GM12878 (cell line): ENCODE results near the gene PDLIM4. TPM values are rescaled to one million over a fixed set of nuclear protein-coding genes. Genes with fewer than 3 reads are reported as not detected.

Experiments used
- ATAC-seq: fragments of 200-7000 bp; cut with Tn5 transposase; 3 replicates; pipeline ENCODE4 v1.9.1; 2020; ENCODE audit warnings: mild to moderate bottlenecking, moderate library complexity
- BruUV-seq: library from RNA; stranded (reverse); fragments of 400-500 nt; replicated peaks from 2 replicates; lab custom pipeline; 2021; lab: Mats Ljungman, UMichigan
- CTCF ChIA-PET: fragments of 300-600 bp; sonication (Branson Sonifier 250); formaldehyde crosslinking; extraction: SDS; loops from one replicate; lab custom pipeline; 2021; ENCODE audit warnings: inconsistent platforms; lab: Yijun Ruan, JAX
- POLR2A ChIA-PET: fragments of 350-600 bp; formaldehyde crosslinking; extraction: SDS; loops from one replicate; lab custom pipeline; 2021; ENCODE audit warnings: inconsistent platforms; lab: Charles Lee
- RAD21 ChIA-PET: fragments of 300-600 bp; sonication (Branson Sonifier 250); formaldehyde crosslinking; loops from one replicate; lab custom pipeline; 2023; ENCODE audit warnings: antibody characterized with exemption; ENCODE audit not compliant: unreplicated experiment; lab: Charles Lee
- SMC1A ChIA-PET: fragments of 300-600 bp; sonication (Branson Sonifier 250); formaldehyde crosslinking; loops from one replicate; lab custom pipeline; 2023; ENCODE audit not compliant: unreplicated experiment, uncharacterized antibody; lab: Charles Lee
- DNase-seq: peaks from one replicate; pipeline ENCODE4 v3.0.0-alpha.2; 2011; ENCODE audit warnings: low read depth, low spot score
- FAIRE-seq: peaks from 3 replicates; lab custom pipeline; 2011; peaks lifted over from hg19 to GRCh38; lab: Jason Lieb, UNC
- H2AFZ ChIP-seq: 2 replicates; pipeline ENCODE4 v1.6.0; 2011; ENCODE audit warnings: low read depth, low read length, control low read depth; ENCODE audit not compliant: control insufficient read depth
- H3K27ac ChIP-seq: 2 replicates; pipeline ENCODE4 v1.5.1; 2011; ENCODE audit warnings: control low read depth; ENCODE audit not compliant: control insufficient read depth, insufficient read depth
- H3K27me3 ChIP-seq, 2 experiments: replicated peaks in 1 of 2; 2 replicates each; pipeline versions ENCODE4 v1.6.0 to v1.6.1; 2011; ENCODE audit warnings: low read length in 1 of 2; ENCODE audit not compliant: control insufficient read depth in 2 of 2, insufficient read depth in 2 of 2
- H3K36me3 ChIP-seq, 2 experiments: 2 replicates each; pipeline ENCODE4 v1.5.1; 2011; ENCODE audit warnings: low read length in 1 of 2; ENCODE audit not compliant: control insufficient read depth in 2 of 2, insufficient read depth in 2 of 2
- H3K4me1 ChIP-seq: 2 replicates; pipeline ENCODE4 v1.6.1; 2011; ENCODE audit warnings: mild to moderate bottlenecking, low read length, moderate library complexity, mixed read lengths; ENCODE audit not compliant: control insufficient read depth, insufficient read depth
- H3K4me2 ChIP-seq: 2 replicates; pipeline ENCODE4 v1.6.0; 2011; ENCODE audit warnings: control low read depth; ENCODE audit not compliant: control insufficient read depth, insufficient read depth
- H3K4me3 ChIP-seq: fragments of 200-600 bp; sonication (generic); 2 replicates; pipeline ENCODE4 v1.5.1; 2016
- H3K79me2 ChIP-seq: 2 replicates; pipeline ENCODE4 v1.6.0; 2011; ENCODE audit warnings: low read length; ENCODE audit not compliant: control insufficient read depth, insufficient read depth
- H3K9ac ChIP-seq: 2 replicates; pipeline ENCODE4 v1.8.0; 2011; ENCODE audit warnings: low read length, control low read depth, mixed read lengths; ENCODE audit not compliant: control insufficient read depth, insufficient read depth
- H3K9me3 ChIP-seq: replicated peaks from 3 replicates; pipeline ENCODE4 v1.5.1; 2011; ENCODE audit warnings: mild to moderate bottlenecking, low read length; ENCODE audit not compliant: control insufficient read depth, insufficient read depth
- H4K20me1 ChIP-seq: 2 replicates; pipeline ENCODE4 v1.6.0; 2011; ENCODE audit not compliant: control insufficient read depth, insufficient read depth
- BHLHE40 ChIP-seq, 2 experiments: fragments of 450-650 bp in 1 of 2; IDR thresholded peaks; 2 replicates each; pipeline ENCODE4 v1.6.1; 2011 to 2017; ENCODE audit warnings: low read depth in 2 of 2, borderline replicate concordance in 1 of 2, improper control_type of control experiment in 1 of 2, low read length in 1 of 2, mild to moderate bottlenecking in 1 of 2
- FOXM1 ChIP-seq: IDR thresholded peaks from 2 replicates; pipeline ENCODE4 v1.6.1; 2012; ENCODE audit warnings: low read depth, mild to moderate bottlenecking, inconsistent platforms, low read length, moderate library complexity
- PBX3 ChIP-seq: IDR thresholded peaks from 2 replicates; pipeline ENCODE4 v1.6.1; 2011; ENCODE audit warnings: mild to moderate bottlenecking, low read depth, low read length, moderate library complexity; ENCODE audit not compliant: insufficient replicate concordance
- TCF7 ChIP-seq: IDR thresholded peaks from 2 replicates; pipeline ENCODE4 v1.6.1; 2014; ENCODE audit warnings: antibody characterized with exemption, borderline replicate concordance
- WGBS: methylation state at CpG from one replicate; pipeline ENCODE4 v1.1.6; 2016; ENCODE audit warnings: low lambda C conversion rate; ENCODE audit not compliant: insufficient replicate concordance, insufficient coverage; ENCODE audit errors: missing lambda C conversion rate; 5-methylcytosine and 5-hydroxymethylcytosine counted together
- in situ Hi-C: fragments of 300-500 bp; cut with MboI; formaldehyde crosslinking; loops from 9 replicates; pipeline ENCODE4 v1.14.3; 2018; ENCODE audit warnings: mixed read lengths
- intact Hi-C: fragments of 100-400 bp; cut with micrococcal nuclease; formaldehyde crosslinking; loops from one replicate; pipeline ENCODE4 v1.14.2; 2022; ENCODE audit not compliant: unreplicated experiment
- polyA plus RNA-seq, 11 experiments: library from polyadenylated mRNA; depleted of rRNA in 4 of 11; unstranded in 6 of 11; stranded (reverse) in 5 of 11; fragments of >200 nt; fragmentation: Nextera tagmentation in 4 of 11; fragmentation: Illumina TruSeq in 1 of 11; extraction: Ambion mirVana in 4 of 11; extraction: Trizol in 1 of 11; gene quantifications; 1 replicate in 1 of 11; 2 replicates in 10 of 11; pipeline versions ENCODE4 v1.2.1 to v1.2.3, GENCODE V29; 2011 to 2016; ENCODE audit warnings: inconsistent platforms in 2 of 11, missing spikeins in 2 of 11, low read depth in 1 of 11
- total RNA-seq, 4 experiments: library from RNA; depleted of rRNA in 3 of 4; stranded (reverse); fragments of >200 nt in 3 of 4; fragmentation: Illumina TruSeq in 1 of 4; extraction: Trizol in 1 of 4; gene quantifications; 2 replicates each; pipeline versions ENCODE4 v1.2.1 to v1.2.3, GENCODE V29; 2013 to 2021
- TF ChIP-seq, protein P1 (sequence below): IDR thresholded peaks from 2 replicates; pipeline ENCODE4 v1.6.1; 2011; ENCODE audit warnings: borderline replicate concordance, low read depth, mild to moderate bottlenecking, moderate library complexity, low read length; ENCODE audit not compliant: insufficient read depth, poor library complexity, severe bottlenecking
- TF ChIP-seq, protein P2 (sequence below): fragments of 450-650 bp; IDR thresholded peaks from 2 replicates; pipeline ENCODE4 v1.6.1; 2018; ENCODE audit warnings: borderline replicate concordance, mild to moderate bottlenecking; ENCODE audit not compliant: partially characterized antibody

PDLIM4 gene
- total and polyA plus RNA-seq, 10 of the 15 experiments (the other 5 are each of a cell fraction or from before 2014, with no cell fraction given), result 0.13 to 1.7 (median 0.39) TPM; not detected in 3

GRCh38 chr5:132301344-132302271, 44.1 kb downstream of the PDLIM4 start:
- no peak for TF ChIP-seq FOXM1
- no peaks in the 10 kb centered on the region; the same call in 2 of the 3 replicates for H3K9me3 ChIP-seq
- H3K4me3 ChIP-seq, result no peak overlapping the region
- no peak overlapping the region for H3K4me2 ChIP-seq
- ChIA-PET SMC1A (no interaction called here), RAD21 (interaction anchor here (1.5 kb wide), 1 partner anchor 63 kb away, joined by 3 read pairs; no protein-coding TSS in a partner anchor), CTCF (interaction anchor here (0.6 to 1.8 kb wide), 4 partner anchors 32 to 581 kb away, joined by 3 to 4 read pairs (median 4); no protein-coding TSS in a partner anchor), POLR2A (no interaction called here)
- peak; percentile 48; the same call in 2 of the 3 replicates for ATAC-seq
- H3K36me3 ChIP-seq, result no peaks in the 10 kb centered on the region
- WGBS, result 41% methylated on average over 11 of the region's 11 CpGs
- H3K27ac ChIP-seq, result no peak overlapping the region
- in situ Hi-C loops (no loop called here), intact Hi-C loops (no loop called here)
- no peaks in the 10 kb centered on the region for H3K79me2 ChIP-seq
- DNase-seq, result no peak
- no peak for FAIRE-seq
- no peaks in the 10 kb centered on the region for H4K20me1 ChIP-seq
- no TSS peak for BruUV-seq
- H3K9ac ChIP-seq, result no peak overlapping the region
- peaks cover under 1 to 2% of the 10 kb centered on the region in 2 experiments; a peak in 2 of 4 replicates for H3K27me3 ChIP-seq
- H2AFZ ChIP-seq, result no peak overlapping the region
- H3K4me1 ChIP-seq, result no peaks in the 10 kb centered on the region

GRCh38 chr5:132302413-132302812, 44.9 kb downstream of the PDLIM4 start:
- DNase-seq, result no peak
- ATAC-seq, result no peak
- 33% methylated on average over 3 of the region's 3 CpGs for WGBS
- SMC1A ChIA-PET, result interaction anchor here (1.6 kb wide), 1 partner anchor 32 kb away, joined by 3 read pairs; no protein-coding TSS in a partner anchor
- CTCF ChIA-PET, result interaction anchor here (0.6 to 1.8 kb wide), 3 partner anchors 64 to 580 kb away, joined by 3 to 4 read pairs (median 4); no protein-coding TSS in a partner anchor
- intact Hi-C loops, result no loop called here
- no peak overlapping the region for H3K9ac ChIP-seq
- H3K4me2 ChIP-seq, result no peak overlapping the region
- no peaks in the 10 kb centered on the region for H3K4me1 ChIP-seq
- TF ChIP-seq PBX3 (no peak), TCF7 (no peak), BHLHE40 (IDR thresholded peaks at IDR 0.05; ENCODE audit: borderline replicate concordance in 1 of 2, low read depth in 2 of 2, low read length in 1 of 2) (no peak)
- TF ChIP-seq, protein P1, sequence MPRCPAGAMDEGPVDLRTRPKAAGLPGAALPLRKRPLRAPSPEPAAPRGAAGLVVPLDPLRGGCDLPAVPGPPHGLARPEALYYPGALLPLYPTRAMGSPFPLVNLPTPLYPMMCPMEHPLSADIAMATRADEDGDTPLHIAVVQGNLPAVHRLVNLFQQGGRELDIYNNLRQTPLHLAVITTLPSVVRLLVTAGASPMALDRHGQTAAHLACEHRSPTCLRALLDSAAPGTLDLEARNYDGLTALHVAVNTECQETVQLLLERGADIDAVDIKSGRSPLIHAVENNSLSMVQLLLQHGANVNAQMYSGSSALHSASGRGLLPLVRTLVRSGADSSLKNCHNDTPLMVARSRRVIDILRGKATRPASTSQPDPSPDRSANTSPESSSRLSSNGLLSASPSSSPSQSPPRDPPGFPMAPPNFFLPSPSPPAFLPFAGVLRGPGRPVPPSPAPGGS, result no peak
- TF ChIP-seq, protein P2, sequence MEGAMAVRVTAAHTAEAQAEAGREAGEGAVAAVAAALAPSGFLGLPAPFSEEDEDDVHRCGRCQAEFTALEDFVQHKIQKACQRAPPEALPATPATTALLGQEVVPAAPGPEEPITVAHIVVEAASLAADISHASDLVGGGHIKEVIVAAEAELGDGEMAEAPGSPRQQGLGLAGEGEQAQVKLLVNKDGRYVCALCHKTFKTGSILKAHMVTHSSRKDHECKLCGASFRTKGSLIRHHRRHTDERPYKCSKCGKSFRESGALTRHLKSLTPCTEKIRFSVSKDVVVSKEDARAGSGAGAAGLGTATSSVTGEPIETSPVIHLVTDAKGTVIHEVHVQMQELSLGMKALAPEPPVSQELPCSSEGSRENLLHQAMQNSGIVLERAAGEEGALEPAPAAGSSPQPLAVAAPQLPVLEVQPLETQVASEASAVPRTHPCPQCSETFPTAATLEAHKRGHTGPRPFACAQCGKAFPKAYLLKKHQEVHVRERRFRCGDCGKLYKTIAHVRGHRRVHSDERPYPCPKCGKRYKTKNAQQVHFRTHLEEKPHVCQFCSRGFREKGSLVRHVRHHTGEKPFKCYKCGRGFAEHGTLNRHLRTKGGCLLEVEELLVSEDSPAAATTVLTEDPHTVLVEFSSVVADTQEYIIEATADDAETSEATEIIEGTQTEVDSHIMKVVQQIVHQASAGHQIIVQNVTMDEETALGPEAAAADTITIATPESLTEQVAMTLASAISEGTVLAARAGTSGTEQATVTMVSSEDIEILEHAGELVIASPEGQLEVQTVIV, result no peak
- no peaks in the 10 kb centered on the region for H3K36me3 ChIP-seq
- H3K27me3 ChIP-seq, result peaks cover 0 to 2% of the 10 kb centered on the region in 2 experiments; a peak in 2 of 4 replicates
- RAD21 ChIA-PET, result no interaction called here
- no peak for FAIRE-seq
- no peak overlapping the region for H2AFZ ChIP-seq
- BruUV-seq, result no TSS peak
- no peaks in the 10 kb centered on the region for H4K20me1 ChIP-seq
- in situ Hi-C loops, result no loop called here
- H3K4me3 ChIP-seq, result no peak overlapping the region
- no peak overlapping the region for H3K27ac ChIP-seq
- POLR2A ChIA-PET, result no interaction called here
- no peaks in the 10 kb centered on the region for H3K79me2 ChIP-seq
- no peaks in the 10 kb centered on the region; the same call in 2 of the 3 replicates for H3K9me3 ChIP-seq
